Naive thymus-derived CD4-positive, alpha-beta T cell (primary cell): ENCODE results near the gene C7orf25. TPM values are rescaled to one million over a fixed set of nuclear protein-coding genes. Genes with fewer than 3 reads are reported as not detected.

Experiments
- ATAC-seq: fragments of 150-1000 bp; cut with Tn5 transposase; 2 replicates; pipeline ENCODE4 v1.10.0; 2021; ENCODE audit warnings: mild to moderate bottlenecking, moderate library complexity
- CTCF ChIA-PET: fragments of 350-600 bp; sonication (Branson Sonifier 250); formaldehyde crosslinking; loops from one replicate; lab custom pipeline; 2021; ENCODE audit warnings: antibody characterized with exemption; lab: Charles Lee
- POLR2A ChIA-PET: fragments of 350-600 bp; sonication (Branson Sonifier 250); formaldehyde crosslinking; loops from one replicate; lab custom pipeline; 2021; ENCODE audit warnings: antibody characterized with exemption, inconsistent platforms; lab: Charles Lee
- DNase-seq, 9 donors: peaks; one replicate each; pipeline versions ENCODE4 v3.0.0 to v3.0.0-alpha.2; 2020 to 2022; ENCODE audit warnings: mixed read lengths in 1 of 9
- H3K27ac ChIP-seq: one replicate; pipeline ENCODE4 v1.7.0; 2013; ENCODE audit warnings: mild to moderate bottlenecking, low read depth, low read length, moderate library complexity
- H3K27me3 ChIP-seq, 2 donors: one replicate each; pipeline ENCODE4 v1.7.0; 2013; ENCODE audit warnings: low read length in 2 of 2, mild to moderate bottlenecking in 2 of 2, moderate library complexity in 2 of 2; ENCODE audit not compliant: control insufficient read depth in 2 of 2, insufficient read depth in 2 of 2
- H3K36me3 ChIP-seq, 3 experiments: 1 replicate in 2 of 3; 2 replicates in 1 of 3; pipeline ENCODE4 v1.7.0; 2013; ENCODE audit warnings: low read length in 3 of 3, mild to moderate bottlenecking in 3 of 3, moderate library complexity in 1 of 3; ENCODE audit not compliant: insufficient read depth in 3 of 3, control insufficient read depth in 2 of 3
- H3K4me1 ChIP-seq, 2 donors: one replicate each; pipeline ENCODE4 v1.7.0; 2013; ENCODE audit warnings: low read length in 2 of 2, mild to moderate bottlenecking in 2 of 2, moderate library complexity in 1 of 2; ENCODE audit not compliant: control insufficient read depth in 2 of 2, insufficient read depth in 2 of 2
- H3K4me3 ChIP-seq: 2 replicates; pipeline ENCODE4 v1.7.0; 2013; ENCODE audit warnings: mild to moderate bottlenecking, low read length
- H3K9me3 ChIP-seq, 3 experiments: 1 replicate in 2 of 3; 2 replicates in 1 of 3; pipeline ENCODE4 v1.7.0; 2013; ENCODE audit warnings: low read length in 3 of 3; ENCODE audit not compliant: control insufficient read depth in 2 of 3
- H3K27ac Mint-ChIP-seq, 9 donors: one replicate each; pipeline ENCODE4 v1.8.0; 2020 to 2022; ENCODE audit warnings: mixed read lengths in 9 of 9, mild to moderate bottlenecking in 8 of 9, moderate library complexity in 5 of 9, inconsistent platforms in 2 of 9
- H3K27me3 Mint-ChIP-seq, 5 donors: one replicate each; pipeline ENCODE4 v1.8.0; 2021 to 2022; ENCODE audit warnings: mixed read lengths in 5 of 5, mild to moderate bottlenecking in 1 of 5
- H3K36me3 Mint-ChIP-seq, 5 donors: one replicate each; pipeline ENCODE4 v1.8.0; 2020 to 2022; ENCODE audit warnings: mixed read lengths in 5 of 5, mild to moderate bottlenecking in 3 of 5, inconsistent platforms in 1 of 5
- H3K4me1 Mint-ChIP-seq, 7 donors: one replicate each; pipeline ENCODE4 v1.8.0; 2020 to 2022; ENCODE audit warnings: mixed read lengths in 7 of 7, mild to moderate bottlenecking in 3 of 7, inconsistent platforms in 1 of 7
- H3K4me3 Mint-ChIP-seq, 10 donors: one replicate each; pipeline ENCODE4 v1.8.0; 2020 to 2022; ENCODE audit warnings: mild to moderate bottlenecking in 10 of 10, mixed read lengths in 10 of 10, moderate library complexity in 6 of 10, inconsistent platforms in 2 of 10
- H3K9me3 Mint-ChIP-seq, 11 donors: one replicate each; pipeline ENCODE4 v1.8.0; 2020 to 2022; ENCODE audit warnings: mixed read lengths in 11 of 11, mild to moderate bottlenecking in 4 of 11, inconsistent platforms in 1 of 11, moderate library complexity in 1 of 11
- intact Hi-C, 2 donors: fragments of 100-400 bp; cut with micrococcal nuclease; formaldehyde crosslinking; loops; one replicate each; pipeline ENCODE4 v1.15.1; 2023
- polyA plus RNA-seq, 2 donors: library from polyadenylated mRNA; unstranded; fragments of 300-500 nt; fragmentation: Illumina TruSeq; gene quantifications; one replicate each; pipeline ENCODE4 v1.2.3, GENCODE V29; 2021
- total RNA-seq, 6 experiments: library from RNA in 5 of 6; stranded (reverse) in 5 of 6; gene quantifications; 1 replicate in 5 of 6; 2 replicates in 1 of 6; pipeline ENCODE4 v1.2.3 and lab custom pipeline; 2021 to 2026

Gene C7orf25
- total RNA-seq (10 to 100 TPM in 1 of 5 experiments, 1 to 10 TPM in 4; 2.3 to 10.9 (median 5.3) TPM), polyA plus RNA-seq (1 to 10 TPM; 4.0 to 7.7 TPM), total RNA-seq (lab: John Stamatoyannopoulos, UW) (0.67 reads per million)

- Histone ChIP-seq H3K9me3 (no peaks in the 10 kb centered on the region), H3K27me3 (no peaks in the 10 kb centered on the region), H3K27ac (peak within 1 kb of the TSS; percentile 82), H3K4me3 (peak within 1 kb of the TSS; percentile 64), H3K4me1 (peaks cover 9 to 18% of the 10 kb centered on the region in 2 donors), H3K36me3 (peaks cover 0 to 8% (median 5%) of the 10 kb centered on the region in 3 experiments)
- peaks cover 0 to 3% (median 0%) of the 10 kb centered on the region in 11 donors for H3K9me3 Mint-ChIP-seq
- DNase-seq = peak; percentile 92 to 97 (median 95)
- intact Hi-C loops = loop anchor here (1.0 to 5.0 kb wide), 6 partner anchors 21 to 1579 kb away; partner anchors contain the start of genes MRPL32 (in 2 of the 2), PSMA2 (in 2 of the 2), MRPS24 (in 1 of the 2) and NUDCD3 (in 1 of the 2)
- H3K4me3 Mint-ChIP-seq = peak within 1 kb of the TSS; percentile 81 to 98 (median 90)
- H3K27me3 Mint-ChIP-seq = no peaks in the 10 kb centered on the region
- POLR2A ChIA-PET = interaction anchor here (1.1 to 3.2 kb wide), 8 partner anchors 13 to 847 kb away, joined by 3 to 23 read pairs (median 6); partner anchors contain the start of genes BLVRA, MRPL32 and PSMA2
- H3K36me3 Mint-ChIP-seq = peaks cover 0 to 24% (median 20%) of the 10 kb centered on the region in 5 donors
- ATAC-seq = peak; percentile 95
- CTCF ChIA-PET = interaction anchor here (1.0 to 1.1 kb wide), 2 partner anchors 21 to 29 kb away, joined by 5 read pairs; partner anchors contain the start of genes MRPL32 and PSMA2
- H3K27ac Mint-ChIP-seq = peak within 1 kb of the TSS; percentile 81 to 95 (median 92)
- H3K4me1 Mint-ChIP-seq = peaks cover 28 to 73% (median 53%) of the 10 kb centered on the region in 7 donors
Measured at GRCh38 chr7:42911454-42912447, at the start of gene C7orf25. Gene C7orf25, minus strand, starts transcription at chr7:42912070. Its CDS starts 1,170 bp downstream, at chr7:42910900.

- H3K27ac Mint-ChIP-seq = no peak overlapping the region
- peaks cover 0 to 3% (median 0%) of the 10 kb centered on the region in 5 donors for H3K36me3 Mint-ChIP-seq
- Histone ChIP-seq H3K27me3 (peaks cover 0 to 5% of the 10 kb centered on the region in 2 donors), H3K36me3 (no peaks in the 10 kb centered on the region), H3K4me3 (no peak overlapping the region), H3K27ac (no peak overlapping the region), H3K9me3 (peaks cover 0 to 5% (median 0%) of the 10 kb centered on the region in 3 experiments), H3K4me1 (no peaks in the 10 kb centered on the region)
- ATAC-seq (no peak), DNase-seq (no peak)
- CTCF ChIA-PET = no interaction called here
- peaks cover 0 to 14% (median 0%) of the 10 kb centered on the region in 7 donors for H3K4me1 Mint-ChIP-seq
- peaks cover 2 to 35% (median 22%) of the 10 kb centered on the region in 5 donors for H3K27me3 Mint-ChIP-seq
- POLR2A ChIA-PET = no interaction called here
- peaks cover 0 to 15% (median 7%) of the 10 kb centered on the region in 11 donors for H3K9me3 Mint-ChIP-seq
- no peak overlapping the region for H3K4me3 Mint-ChIP-seq
- intact Hi-C loops = no loop called here
Measured at GRCh38 chr7:42961170-42961569, 49.3 kb upstream of the C7orf25 start.

GRCh38 chr7:42960762-42961161 is 48.9 kb upstream of the C7orf25 start:
- ATAC-seq (no peak), DNase-seq (no peak)
- intact Hi-C loops = no loop called here
- no peak overlapping the region for H3K27ac Mint-ChIP-seq
- Histone ChIP-seq H3K4me1 (no peaks in the 10 kb centered on the region), H3K27me3 (peaks cover 0 to 5% of the 10 kb centered on the region in 2 donors), H3K27ac (no peak overlapping the region), H3K4me3 (no peak overlapping the region), H3K36me3 (no peaks in the 10 kb centered on the region), H3K9me3 (peaks cover 0 to 5% (median 0%) of the 10 kb centered on the region in 3 experiments)
- POLR2A ChIA-PET = no interaction called here
- CTCF ChIA-PET = interaction anchor here (0.7 kb wide), 1 partner anchor 324 kb away, joined by 3 read pairs; no protein-coding TSS in a partner anchor
- peaks cover 0 to 17% (median 7%) of the 10 kb centered on the region in 11 donors for H3K9me3 Mint-ChIP-seq
- peaks cover 0 to 3% (median 0%) of the 10 kb centered on the region in 5 donors for H3K36me3 Mint-ChIP-seq
- no peak overlapping the region for H3K4me3 Mint-ChIP-seq
- peaks cover 0 to 14% (median 0%) of the 10 kb centered on the region in 7 donors for H3K4me1 Mint-ChIP-seq
- H3K27me3 Mint-ChIP-seq = peaks cover 2 to 31% (median 22%) of the 10 kb centered on the region in 5 donors

- H3K27me3 Mint-ChIP-seq = peaks cover 2 to 25% (median 15%) of the 10 kb centered on the region in 5 donors
- peaks cover 0 to 5% of the 10 kb centered on the region in 2 donors for H3K27me3 ChIP-seq
- H3K9me3 Mint-ChIP-seq = peaks cover 0 to 26% (median 9%) of the 10 kb centered on the region in 11 donors
- no peak for ATAC-seq
- no peak overlapping the region for H3K27ac ChIP-seq
- H3K27ac Mint-ChIP-seq = no peak overlapping the region
- peaks cover 0 to 5% (median 0%) of the 10 kb centered on the region in 3 experiments for H3K9me3 ChIP-seq
- intact Hi-C loops = no loop called here
- no peaks in the 10 kb centered on the region for H3K4me1 ChIP-seq
- POLR2A ChIA-PET = no interaction called here
- peaks cover 0 to 4% (median 0%) of the 10 kb centered on the region in 7 donors for H3K4me1 Mint-ChIP-seq
- peaks cover 0 to 4% (median 3%) of the 10 kb centered on the region in 5 donors for H3K36me3 Mint-ChIP-seq
- CTCF ChIA-PET = no interaction called here
- H3K4me3 ChIP-seq = no peak overlapping the region
- H3K4me3 Mint-ChIP-seq = no peak overlapping the region
- H3K36me3 ChIP-seq = no peaks in the 10 kb centered on the region
- no peak for DNase-seq
Measured at GRCh38 chr7:42959549-42959948, 47.7 kb upstream of the C7orf25 start.

- DNase-seq (no peak), ATAC-seq (no peak)
- H3K27ac Mint-ChIP-seq = no peak overlapping the region
- intact Hi-C loops = no loop called here
- H3K9me3 Mint-ChIP-seq = peaks cover 0 to 26% (median 12%) of the 10 kb centered on the region in 11 donors
- H3K36me3 ChIP-seq = no peaks in the 10 kb centered on the region
- H3K4me3 Mint-ChIP-seq = no peak overlapping the region
- POLR2A ChIA-PET = no interaction called here
- no peaks in the 10 kb centered on the region for H3K4me1 ChIP-seq
- peaks cover 0 to 5% of the 10 kb centered on the region in 2 donors for H3K27me3 ChIP-seq
- H3K36me3 Mint-ChIP-seq = peaks cover 0 to 4% (median 3%) of the 10 kb centered on the region in 5 donors
- peaks cover 0 to 3% (median 0%) of the 10 kb centered on the region in 7 donors for H3K4me1 Mint-ChIP-seq
- peaks cover 2 to 19% (median 15%) of the 10 kb centered on the region in 5 donors for H3K27me3 Mint-ChIP-seq
- no peak overlapping the region for H3K27ac ChIP-seq
- H3K9me3 ChIP-seq = peaks cover 0 to 5% (median 0%) of the 10 kb centered on the region in 3 experiments
- CTCF ChIA-PET = no interaction called here
- no peak overlapping the region for H3K4me3 ChIP-seq
Measured at GRCh38 chr7:42956062-42956461, 44.2 kb upstream of the C7orf25 start.

GRCh38 chr7:42953994-42954393 is 42.1 kb upstream of the C7orf25 start:
- no peak overlapping the region for H3K4me3 Mint-ChIP-seq
- no peak for ATAC-seq
- POLR2A ChIA-PET = no interaction called here
- H3K27ac Mint-ChIP-seq = no peak overlapping the region
- CTCF ChIA-PET = no interaction called here
- Histone ChIP-seq H3K4me1 (no peaks in the 10 kb centered on the region), H3K27ac (no peak overlapping the region), H3K27me3 (no peaks in the 10 kb centered on the region), H3K9me3 (peaks cover 0 to 5% (median 0%) of the 10 kb centered on the region in 3 experiments), H3K36me3 (no peaks in the 10 kb centered on the region), H3K4me3 (no peak overlapping the region)
- peaks cover 0 to 3% (median 0%) of the 10 kb centered on the region in 5 donors for H3K27me3 Mint-ChIP-seq
- H3K4me1 Mint-ChIP-seq = no peaks in the 10 kb centered on the region
- intact Hi-C loops = no loop called here
- no peak for DNase-seq
- H3K9me3 Mint-ChIP-seq = peaks cover 0 to 26% (median 14%) of the 10 kb centered on the region in 11 donors
- peaks cover 0 to 6% (median 3%) of the 10 kb centered on the region in 5 donors for H3K36me3 Mint-ChIP-seq
